Stimulated activated CD8-positive, alpha-beta memory T cell treated with anti-CD3 and anti-CD28 coated beads, Interleukin-7, amount 100 ng/mL, for 48 hours (primary cell): ENCODE results near the gene GPR55.

ENCODE experiments used
- DNase-seq, 2 donors: peaks; one replicate each; pipeline ENCODE4 v3.0.0-alpha.2; 2020; ENCODE audit warnings: low read depth in 1 of 2; ENCODE audit errors: extremely low read depth in 1 of 2

Gene GPR55

GRCh38 chr2:230885463-230886130 lies 39.4 kb downstream of the GPR55 start:
- no peak for DNase-seq

DNA sequence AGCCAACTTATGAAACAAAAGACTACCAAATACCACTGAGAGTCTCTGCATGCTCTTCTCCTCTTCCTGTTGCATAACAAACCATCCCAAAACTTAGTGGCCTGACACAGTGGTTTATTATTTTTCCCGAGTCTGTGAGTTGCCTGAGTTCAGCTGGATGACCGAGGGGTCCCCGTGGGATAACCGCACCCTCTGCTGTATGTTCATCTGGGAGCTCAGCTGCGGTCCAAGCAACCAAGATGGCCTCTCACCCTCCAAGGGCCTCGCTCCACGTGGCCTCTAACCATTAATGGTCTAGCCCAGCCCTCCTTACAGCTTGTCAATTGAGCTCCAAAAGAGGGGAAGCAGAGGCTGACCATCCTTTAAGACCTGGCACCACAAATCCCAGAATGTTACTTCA lies 43.2 kb downstream of the GPR55 start:
- no peak for DNase-seq

- DNase-seq = no peak
These were observed 45.2 kb downstream of the GPR55 start for GRCh38 chr2:230879891-230880290.

DNA sequence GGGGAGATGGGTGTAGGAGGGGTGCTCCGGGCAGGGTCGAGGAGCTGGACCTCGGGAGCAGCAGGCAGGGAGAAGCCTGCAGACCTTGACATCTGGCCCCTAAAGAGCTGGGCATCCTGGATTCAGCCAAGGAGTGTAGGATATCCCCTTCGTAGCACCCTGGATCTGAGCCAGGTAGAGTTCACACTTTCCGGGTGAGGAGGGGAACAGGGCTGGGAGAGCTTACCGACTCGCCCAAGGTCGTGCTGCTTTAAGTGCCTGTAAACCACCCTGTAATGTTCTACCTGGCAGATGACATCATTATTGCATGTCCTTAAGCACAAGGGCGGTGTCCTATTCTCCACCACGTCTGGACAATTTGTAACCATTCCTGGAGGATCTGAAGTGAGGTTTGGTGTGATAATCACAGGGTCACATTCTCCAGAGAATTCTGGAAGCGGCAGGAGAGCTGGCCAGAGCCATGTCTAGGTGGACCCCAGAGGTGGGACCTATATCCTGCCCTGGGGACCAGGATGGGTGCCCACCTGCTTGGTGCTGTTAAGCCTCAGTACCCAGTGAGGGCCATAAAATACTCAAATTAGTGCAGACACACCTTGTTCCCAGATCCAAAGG lies 45.7 kb downstream of the GPR55 start:
- no peak for DNase-seq

- DNase-seq = no peak
These were observed 46.3 kb downstream of the GPR55 start for GRCh38 chr2:230878599-230879188.

DNA sequence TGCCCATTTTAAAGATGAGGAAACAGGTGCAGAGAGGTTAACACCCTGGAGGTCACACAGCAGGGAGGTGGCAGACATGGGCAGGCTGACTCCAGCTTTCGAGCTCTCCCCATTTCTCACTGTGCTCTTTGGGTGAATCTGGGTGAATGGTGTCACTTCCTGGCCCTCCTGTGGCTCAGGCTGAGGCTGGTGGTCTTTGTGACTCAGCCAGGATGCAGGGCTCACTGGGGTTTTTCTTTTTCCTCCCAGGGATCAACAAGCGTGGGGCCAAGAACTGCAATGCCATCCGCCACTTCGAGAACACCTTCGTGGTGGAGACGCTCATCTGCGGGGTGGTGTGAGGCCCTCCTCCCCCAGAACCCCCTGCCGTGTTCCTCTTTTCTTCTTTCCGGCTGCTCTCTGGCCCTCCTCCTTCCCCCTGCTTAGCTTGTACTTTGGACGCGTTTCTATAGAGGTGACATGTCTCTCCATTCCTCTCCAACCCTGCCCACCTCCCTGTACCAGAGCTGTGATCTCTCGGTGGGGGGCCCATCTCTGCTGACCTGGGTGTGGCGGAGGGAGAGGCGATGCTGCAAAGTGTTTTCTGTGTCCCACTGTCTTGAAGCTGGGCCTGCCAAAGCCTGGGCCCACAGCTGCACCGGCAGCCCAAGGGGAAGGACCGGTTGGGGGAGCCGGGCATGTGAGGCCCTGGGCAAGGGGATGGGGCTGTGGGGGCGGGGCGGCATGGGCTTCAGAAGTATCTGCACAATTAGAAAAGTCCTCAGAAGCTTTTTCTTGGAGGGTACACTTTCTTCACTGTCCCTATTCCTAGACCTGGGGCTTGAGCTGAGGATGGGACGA lies 47.1 kb downstream of the GPR55 start:
- DNase-seq = peak; percentile 60 to 70

DNA sequence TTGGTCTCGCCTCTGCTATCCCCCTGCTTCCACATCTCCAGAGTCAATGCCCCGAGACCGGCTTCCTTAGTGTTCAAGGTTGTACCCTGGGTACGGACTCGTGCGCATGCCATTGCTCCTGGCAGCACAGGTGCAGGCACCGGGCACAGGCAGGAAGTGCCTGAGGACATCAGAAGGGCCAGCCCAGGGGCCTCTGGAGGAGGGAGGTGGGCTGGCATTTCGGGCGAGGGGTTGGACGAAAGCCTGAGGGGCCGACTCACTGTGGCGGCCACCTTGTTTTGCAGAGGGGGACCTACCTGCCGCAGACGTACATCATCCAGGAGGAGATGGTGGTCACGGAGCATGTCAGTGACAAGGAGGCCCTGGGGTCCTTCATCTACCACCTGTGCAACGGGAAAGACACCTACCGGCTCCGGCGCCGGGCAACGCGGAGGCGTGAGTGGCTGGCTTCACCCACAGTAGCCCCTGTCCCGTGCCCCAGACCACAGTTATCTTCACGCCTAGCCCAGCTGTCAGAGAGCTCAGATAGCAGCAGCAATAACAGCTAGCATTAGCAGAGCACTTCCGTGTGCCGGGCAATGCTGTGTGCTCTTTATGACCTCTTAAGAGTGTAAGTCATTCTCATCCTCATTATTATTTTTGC lies 47.8 kb downstream of the GPR55 start:
- DNase-seq = no peak

DNA sequence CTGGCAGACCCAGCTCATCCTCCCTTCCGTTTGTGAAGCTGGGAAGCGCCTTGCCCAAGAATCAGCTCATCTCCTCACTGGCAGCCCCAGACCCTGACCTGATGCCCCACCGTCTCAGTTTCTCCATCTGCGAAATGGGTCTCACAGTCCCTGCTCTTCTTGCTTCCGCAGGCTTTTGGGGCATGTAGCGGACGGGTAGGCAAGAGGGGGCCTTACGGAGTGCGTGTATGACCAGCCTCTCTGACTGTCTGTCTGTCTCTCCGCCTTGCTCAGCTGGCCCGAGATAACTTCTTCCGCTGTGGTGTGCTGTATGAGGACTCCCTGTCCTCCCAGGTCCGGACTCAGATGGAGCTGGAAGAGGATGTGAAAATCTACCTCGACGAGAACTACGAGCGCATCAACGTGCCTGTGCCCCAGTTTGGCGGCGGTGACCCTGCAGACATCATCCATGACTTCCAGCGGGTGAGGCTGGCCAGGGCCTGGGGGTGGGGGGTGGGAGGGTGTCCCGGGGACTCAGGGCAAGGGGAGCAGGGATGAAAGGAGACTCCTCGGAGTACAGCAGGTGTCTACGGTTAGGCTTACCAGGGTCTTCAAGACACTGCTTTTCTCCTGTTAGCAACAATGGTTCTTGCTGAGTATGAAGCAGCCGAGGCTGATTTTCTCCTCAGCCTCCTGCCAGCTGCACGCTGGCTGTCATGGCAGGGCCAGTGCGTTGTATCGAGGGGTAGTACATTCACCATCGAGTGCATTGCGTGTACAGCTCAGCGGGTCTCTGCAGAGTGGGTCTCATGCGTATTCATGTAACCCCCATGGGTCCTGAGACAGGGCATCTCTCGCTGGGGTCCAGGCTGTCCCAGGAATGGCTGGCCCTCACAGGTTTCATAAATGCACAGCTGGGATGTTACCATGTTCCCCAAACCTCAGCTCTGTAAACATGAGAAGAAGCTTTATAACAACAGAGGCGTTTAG lies 49.4 kb downstream of the GPR55 start:
- no peak for DNase-seq

GRCh38 chr2:230874876-230875275 lies 50.2 kb downstream of the GPR55 start:
- no peak for DNase-seq

DNA sequence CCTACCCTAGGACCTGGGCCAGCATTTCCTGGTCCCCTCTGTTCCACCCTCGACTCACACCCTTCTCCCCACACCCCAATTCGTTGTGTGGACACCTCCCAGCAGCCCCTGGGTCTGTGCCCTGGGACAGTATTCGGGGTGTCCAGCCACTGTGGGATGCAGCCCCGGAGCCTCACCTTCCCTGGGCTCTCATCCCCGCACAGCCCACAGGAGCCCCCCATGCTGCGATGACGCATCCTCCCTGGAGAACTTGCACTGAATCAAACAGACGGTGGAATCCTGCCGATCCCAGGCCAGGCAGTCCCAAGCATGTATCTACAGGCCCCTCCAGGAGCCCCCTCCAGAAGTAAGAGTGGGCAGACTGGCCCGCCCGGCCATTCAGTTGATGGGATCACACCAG lies 50.6 kb downstream of the GPR55 start:
- DNase-seq = no peak

DNA sequence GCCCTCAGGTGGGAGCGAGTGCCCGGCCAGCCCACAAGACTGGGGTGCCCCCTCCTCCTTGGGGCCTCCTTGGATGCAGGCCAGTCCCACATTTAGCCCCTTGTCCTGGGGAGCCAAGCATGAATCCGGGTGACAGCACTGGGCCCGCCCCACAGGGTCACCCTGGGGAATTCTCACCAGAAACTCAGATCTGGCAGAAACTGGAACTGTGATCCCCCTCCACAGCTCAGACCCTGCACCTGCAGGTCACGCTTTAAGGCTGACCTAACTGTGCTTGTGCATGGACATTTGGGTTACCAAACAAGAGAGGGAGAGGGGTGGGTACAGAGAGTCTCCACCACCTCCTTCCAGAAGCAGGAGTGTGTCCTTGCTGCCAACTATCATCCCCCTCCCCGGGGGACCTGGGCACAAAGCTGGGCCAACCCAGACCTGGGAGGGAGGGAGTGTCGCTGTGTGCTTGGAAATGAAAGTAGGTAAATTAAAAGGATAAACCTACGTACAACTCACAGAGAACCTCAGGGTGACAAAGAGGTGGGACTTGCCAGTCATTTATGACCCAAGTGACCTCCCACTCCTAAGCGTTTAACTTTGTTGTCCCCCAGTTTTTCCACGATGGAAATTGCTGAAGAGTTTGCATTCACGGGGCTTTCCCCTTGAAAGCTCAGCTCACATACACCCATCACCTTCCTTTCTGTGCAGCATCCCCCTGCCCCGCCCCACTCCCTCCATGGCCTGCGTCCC lies 51.2 kb downstream of the GPR55 start:
- no peak for DNase-seq

GRCh38 chr2:230872968-230873660 lies 51.9 kb downstream of the GPR55 start:
- no peak for DNase-seq

DNA sequence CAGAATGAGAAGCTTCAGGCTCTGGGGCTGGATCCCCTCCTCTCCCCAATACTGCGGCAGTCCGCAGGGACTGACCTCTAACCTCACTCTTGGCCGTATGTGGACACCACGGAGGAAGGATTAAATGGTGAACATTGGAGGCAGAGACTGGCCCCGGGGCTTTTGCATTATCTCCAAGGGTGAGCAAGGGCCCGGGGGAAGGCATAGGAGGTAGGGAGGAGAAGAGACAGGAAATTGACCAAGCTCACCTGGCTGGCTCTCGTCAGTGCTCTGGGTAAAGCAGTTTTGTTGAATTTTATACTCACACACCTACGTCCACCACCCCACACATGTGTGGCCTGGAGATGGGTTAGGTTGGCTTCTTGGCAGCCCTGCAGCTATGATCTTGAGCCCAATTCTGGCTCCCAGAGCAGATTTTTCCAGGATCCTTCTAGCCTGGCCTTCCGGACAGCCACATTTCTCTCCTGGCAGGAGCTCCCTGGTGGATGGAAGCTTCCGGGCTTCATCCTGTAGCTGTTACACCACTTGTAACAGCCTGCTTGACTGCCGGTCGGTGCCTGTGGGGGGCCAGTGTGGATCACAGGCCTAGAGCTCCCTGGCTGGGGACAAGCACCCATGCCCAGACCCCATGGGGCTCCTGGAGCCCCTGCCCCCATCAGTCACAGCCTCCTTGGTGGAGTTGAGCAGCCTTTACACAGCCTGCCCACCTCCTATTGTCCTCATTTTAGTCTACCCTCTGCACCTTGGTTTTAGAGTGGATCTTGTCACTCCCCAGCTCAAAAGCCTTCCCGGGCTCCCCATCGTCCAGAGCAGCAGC lies 52.7 kb downstream of the GPR55 start:
- DNase-seq = no peak

DNA sequence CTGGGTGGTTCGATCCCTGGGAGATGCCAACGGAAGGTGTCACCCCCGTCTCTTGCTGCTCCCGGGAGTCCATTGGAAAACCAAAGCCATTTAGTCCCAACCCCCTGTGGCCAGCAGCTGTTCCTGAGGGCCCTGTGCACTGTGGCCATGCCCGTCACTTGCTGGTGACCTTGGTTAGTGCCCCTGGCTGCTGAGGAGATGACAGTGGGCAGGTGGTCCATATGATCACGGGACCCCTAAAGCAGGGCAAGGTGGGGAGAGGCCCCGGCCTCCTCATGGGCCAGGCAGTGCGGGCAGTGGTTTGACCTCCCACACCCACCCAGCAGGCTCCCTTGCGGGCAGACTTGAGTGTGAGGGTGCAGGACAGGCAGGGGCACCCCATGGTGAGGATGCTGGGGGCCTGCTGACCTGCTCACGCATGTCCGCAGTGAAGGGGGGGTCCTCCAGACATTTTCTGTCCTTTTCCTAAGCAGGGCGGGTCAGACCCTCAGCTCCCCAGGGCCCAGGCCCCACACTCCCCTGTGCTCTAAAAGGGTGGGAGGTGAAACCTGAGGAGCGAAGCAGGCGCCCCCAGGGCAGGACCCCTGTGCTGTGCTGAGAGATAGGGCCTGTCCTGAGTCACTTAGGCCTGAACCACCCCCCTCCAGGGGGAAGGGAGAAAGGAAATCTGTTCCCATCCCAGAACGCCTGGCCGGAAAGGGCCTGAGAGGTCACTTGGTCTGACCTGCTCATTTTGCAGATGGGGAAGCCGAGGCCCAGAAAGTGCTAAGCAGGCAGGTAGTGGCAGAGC lies 53.5 kb downstream of the GPR55 start:
- DNase-seq = no peak

DNA sequence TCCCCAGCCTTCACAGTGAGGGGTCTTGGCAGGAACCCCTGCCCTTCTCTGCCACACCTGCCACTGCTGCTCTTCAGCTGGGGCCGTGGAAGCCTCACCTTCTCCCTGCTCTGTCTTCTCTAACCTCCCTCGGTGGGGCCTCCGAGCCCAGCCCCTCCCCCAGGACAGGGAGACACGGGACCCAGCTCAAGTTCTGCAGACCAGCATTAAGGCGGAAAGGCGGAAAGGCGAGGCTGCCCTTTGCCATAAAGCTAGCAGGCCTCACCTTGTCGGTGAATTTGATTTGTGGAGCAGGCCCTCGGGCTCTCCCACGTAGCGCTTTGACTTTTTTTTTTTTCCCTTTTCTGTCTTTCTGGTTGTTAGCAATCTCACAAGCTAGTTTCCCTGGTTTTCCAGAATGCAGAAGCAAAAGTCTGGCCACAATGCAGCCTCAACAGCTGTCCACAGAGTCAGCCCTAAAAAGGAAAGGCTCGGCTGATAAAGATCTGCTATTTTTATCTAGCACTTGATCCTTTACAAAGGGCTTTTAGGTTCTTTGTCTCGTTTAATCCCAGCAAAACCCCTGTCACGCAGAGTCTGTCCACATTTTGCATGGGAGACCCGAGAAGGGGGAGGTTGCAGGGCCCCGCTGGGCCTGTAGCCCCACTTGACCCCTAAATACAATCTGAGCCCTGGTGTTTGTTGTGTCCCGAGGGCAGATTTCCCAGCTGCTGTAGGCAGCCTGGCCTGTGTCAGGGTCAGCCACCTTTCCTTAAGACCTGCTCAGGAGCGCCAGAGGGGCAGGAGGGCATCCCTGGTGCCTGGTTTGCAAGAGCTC lies 54.3 kb downstream of the GPR55 start:
- DNase-seq = no peak

DNA sequence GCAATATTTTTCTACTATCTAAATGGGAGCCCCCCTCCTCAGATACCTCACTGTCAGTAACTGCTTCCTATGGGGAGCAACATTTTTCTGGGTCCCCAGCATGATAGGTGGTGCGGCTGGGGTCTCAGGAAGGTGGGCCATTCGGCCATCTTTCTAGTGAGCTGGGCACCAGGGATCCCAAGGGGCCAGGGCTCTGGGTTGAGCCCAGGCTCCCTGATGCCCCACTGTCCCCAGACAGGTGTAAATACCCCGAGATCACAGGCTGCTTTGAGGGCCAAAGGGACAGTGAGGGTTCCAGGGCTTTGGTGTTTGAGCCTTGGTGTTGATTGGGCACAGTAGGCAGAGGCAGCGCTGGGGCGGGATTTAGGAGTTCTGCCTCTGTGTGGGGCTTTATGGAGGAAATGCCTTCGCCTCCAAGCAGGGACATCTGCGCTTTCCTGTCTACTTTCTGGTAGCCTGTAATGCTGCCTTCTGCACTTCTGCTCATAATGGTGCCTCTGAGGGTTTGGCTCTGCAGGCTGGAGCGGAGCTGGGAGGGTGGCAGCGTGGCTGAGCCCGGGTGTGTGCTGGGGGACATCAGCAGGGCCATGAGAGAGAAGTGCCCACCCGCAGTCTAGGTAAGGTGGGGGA lies 55.0 kb downstream of the GPR55 start:
- no peak for DNase-seq
